GM18519 (cell line): ENCODE data around the gene RGL4.
A peak's percentile ranks its signal among the peaks of the same experiment; 100 is the strongest.

Experiments used
- ATAC-seq: cut with Tn5 transposase; IDR thresholded peaks from one replicate; pipeline ENCODE4 v1.9.1; 2021; ENCODE audit warnings: mild to moderate bottlenecking, moderate library complexity; ENCODE audit not compliant: unreplicated experiment, low FRiP score

RGL4 gene

DNA sequence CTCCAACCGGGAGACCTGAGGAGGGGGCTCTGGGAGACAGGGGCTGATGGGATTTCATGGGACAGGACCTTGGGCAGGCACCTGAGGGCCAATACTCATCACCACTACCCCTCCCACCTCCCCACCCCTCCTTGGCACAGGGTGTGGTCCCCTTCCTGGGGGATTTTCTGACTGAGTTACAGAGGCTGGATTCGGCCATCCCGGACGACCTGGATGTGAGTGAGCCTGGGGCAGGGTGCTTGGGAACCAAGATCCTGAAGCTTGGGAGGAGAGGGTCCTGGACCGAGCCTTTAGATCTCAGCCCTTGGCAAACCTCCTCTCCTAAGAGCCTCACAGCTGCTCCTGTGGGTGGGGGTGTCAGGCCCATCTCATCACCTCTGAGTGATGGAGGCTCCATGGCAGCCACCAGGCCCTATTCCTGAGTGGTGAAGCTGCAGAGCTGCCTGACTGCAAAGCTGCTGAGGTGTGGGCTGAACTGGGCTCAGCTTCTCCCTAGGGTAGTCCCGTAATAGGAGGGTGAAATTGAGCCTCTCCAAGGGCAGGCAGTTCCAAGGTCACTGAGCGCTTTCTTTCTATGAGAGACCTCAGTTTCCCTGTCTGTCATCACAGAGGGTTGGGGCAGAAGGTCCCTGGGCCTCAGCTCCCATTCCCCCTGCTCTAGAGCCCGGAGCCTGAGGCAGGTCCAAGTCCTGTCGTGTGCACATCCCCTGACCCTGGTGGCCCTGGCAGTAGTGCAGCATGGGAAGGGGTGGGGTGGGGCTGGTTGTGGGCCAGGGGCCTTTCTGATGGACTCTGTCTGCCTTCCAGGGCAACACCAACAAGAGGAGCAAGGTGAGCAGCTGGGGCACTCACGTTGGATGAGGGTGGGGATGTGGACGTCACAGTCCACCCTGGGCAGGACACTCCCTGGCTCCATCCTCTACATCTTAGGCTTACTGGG lies 6.5 kb downstream of the RGL4 start:
- no peak for ATAC-seq

DNA sequence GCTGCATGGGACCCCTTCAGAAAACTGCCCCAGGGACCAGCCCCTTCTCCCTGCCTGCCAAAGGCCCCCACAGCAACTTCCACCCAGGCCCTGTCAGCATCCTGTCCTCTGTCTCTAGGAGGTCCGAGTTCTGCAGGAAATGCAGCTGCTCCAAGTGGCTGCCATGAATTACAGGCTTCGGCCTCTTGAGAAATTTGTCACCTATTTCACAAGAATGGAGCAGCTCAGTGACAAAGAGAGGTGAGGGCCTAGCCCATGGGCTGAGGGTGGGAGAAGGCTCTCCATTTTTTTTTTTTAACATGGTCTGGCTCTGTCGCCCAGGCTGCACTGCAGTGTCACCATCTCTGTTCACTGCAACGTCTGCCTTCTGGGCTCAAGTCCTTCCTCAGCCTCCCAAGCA lies 7.3 kb downstream of the RGL4 start:
- ATAC-seq = no peak

DNA sequence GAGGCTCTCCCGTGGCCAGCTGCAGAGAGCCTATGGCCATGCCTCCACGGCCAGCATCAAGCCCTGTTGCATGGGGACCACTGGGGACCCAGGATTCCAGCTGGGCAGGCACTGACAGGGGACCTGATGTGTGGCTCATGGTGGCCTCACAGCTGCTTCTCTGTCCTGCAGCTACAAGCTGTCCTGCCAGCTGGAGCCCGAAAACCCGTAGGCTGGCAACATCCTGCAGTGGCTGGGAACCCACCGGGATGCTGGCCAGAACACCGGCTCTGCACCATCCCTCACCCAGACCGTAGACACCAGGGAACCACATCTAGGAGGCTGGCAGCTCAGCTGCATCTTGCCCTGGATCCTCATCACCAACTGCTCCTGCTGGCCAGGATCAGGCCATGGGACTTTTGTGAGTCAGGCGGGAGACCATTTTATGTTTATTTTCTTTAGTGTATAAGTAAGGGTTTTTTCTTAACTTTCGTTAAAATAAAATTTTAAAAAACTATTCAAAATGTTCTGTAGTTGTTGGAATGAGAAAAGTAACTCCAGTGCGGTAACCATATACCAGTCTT lies 7.9 kb downstream of the RGL4 start:
- ATAC-seq = no peak

DNA sequence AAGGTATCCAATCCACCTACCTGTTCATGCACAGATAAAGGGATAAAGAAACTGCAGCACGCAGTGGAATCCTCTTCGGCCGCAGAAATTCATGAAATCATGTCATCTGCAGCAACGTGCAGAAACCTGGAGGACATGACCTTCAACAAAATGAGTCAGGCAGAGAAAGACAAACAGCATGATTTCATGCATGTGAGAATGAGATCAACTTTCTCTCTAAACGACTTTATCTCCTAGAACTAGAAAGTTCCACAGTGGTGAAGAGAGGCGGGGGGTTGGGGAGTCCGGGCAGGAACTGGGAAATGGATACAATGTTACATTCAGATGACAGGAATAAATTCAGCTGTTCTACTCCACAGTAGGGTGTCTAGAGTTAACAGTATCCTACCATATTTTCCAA lies 9.9 kb downstream of the RGL4 start:
- ATAC-seq = no peak

DNA sequence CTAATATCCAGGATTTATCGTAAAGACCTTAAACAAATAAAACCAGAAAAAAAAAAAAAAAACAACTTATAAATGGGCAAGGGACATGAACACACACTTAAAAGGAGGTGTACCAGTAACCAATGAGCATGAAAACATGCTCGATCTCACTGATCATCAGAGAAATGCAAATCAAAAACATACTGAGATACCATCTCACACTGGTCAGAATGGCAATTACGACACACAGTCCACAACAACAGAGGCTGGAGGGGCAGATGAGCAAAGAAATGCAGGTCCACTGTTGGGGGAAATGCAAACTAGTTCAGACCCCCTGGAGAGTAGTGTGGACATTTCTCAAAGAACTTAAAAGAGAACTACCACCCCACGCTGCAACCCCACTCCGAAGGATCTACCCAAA lies 13.2 kb downstream of the RGL4 start:
- ATAC-seq = no peak

DNA sequence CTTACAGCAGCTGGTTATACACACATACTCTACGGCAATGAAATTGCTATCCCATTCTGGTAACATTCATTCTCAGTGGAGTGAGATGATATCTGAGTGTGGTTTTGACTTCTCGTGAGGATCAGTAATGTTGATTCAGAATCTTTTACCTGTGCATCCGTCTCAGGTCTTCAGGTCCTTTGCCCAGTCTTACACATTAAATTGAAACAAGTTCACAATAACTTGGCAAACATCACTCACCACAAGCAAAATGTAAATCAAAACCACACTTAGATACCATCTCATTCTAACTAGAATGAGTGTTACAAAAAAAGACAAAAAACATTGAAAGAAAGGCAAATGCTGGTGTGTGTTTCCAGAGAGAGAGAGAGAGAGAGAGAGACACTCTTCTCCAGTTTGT lies 14.0 kb downstream of the RGL4 start:
- ATAC-seq = no peak

DNA sequence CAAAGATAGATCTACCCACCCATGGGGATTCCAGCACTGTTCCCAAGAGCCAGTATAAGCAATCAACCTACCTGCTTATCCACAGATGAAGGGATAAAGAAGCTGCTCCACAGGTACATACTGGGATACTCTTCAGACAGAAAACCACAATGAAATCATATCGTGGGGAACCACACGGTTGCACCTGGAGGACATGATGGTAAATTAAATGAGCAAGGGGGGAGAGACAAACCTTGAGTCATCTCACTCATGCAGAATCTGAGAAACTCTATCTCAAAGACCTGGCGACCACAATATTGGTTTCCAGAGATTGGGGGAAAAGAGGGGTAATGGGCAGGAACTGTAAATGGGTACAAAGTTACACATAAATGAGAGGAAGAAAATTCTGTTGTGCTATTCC lies 14.5 kb downstream of the RGL4 start:
- no peak for ATAC-seq

DNA sequence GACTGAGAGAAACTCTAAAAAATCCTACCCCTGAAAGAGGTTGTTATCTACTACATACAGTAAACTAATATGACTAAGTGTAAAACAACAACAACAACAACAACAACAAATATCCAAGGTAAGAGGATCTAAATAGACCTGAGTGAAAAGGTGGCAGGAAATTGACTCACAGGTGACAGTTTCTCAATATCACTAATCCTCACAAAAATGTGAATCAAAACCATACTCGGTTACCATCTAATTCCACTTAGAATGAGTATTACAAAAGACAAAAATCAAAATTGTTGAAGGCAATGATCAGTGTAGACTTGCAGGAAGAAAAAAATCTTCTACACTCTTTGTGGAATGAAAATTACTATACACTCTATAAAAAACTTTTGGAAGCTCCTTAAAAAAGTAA lies 17.5 kb downstream of the RGL4 start:
- no peak for ATAC-seq

DNA sequence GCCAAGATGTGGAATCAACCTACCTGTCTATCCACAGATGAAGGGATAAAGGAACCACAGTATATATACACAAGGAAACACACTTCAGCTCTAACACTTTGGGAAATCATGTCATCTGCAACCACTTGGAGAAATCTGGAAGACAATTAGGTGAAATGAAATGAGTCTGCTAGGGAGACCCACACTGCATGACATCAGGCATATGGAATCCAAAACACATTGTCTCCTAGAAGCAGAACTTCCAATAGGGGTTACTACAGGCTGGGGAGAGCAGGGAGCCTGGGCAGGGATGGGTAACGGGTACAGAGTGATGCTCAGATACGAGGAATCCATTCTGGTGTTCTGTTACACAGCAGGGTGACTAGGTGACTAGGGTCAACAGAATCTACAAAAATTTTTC lies 18.3 kb downstream of the RGL4 start:
- no peak for ATAC-seq

DNA sequence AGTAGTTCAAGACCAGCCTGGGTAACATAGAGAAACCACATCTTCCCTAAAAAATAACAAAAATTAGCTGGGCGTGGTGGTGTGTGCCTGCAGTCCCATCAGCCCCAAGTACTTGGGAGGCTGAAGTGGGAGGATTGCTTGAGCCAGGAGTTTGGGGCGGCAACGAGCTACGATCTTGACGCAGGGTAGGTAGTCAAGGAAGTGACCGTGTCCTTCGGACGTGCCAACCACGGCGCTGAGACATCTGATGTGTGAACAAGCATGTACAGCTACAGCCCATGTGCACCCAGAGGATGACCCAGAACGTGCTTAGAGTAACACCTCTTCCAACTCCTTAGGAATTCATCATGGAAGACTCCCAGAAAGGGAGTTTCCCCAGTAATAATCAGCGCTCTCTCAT lies 21.4 kb downstream of the RGL4 start:
- no peak for ATAC-seq

DNA sequence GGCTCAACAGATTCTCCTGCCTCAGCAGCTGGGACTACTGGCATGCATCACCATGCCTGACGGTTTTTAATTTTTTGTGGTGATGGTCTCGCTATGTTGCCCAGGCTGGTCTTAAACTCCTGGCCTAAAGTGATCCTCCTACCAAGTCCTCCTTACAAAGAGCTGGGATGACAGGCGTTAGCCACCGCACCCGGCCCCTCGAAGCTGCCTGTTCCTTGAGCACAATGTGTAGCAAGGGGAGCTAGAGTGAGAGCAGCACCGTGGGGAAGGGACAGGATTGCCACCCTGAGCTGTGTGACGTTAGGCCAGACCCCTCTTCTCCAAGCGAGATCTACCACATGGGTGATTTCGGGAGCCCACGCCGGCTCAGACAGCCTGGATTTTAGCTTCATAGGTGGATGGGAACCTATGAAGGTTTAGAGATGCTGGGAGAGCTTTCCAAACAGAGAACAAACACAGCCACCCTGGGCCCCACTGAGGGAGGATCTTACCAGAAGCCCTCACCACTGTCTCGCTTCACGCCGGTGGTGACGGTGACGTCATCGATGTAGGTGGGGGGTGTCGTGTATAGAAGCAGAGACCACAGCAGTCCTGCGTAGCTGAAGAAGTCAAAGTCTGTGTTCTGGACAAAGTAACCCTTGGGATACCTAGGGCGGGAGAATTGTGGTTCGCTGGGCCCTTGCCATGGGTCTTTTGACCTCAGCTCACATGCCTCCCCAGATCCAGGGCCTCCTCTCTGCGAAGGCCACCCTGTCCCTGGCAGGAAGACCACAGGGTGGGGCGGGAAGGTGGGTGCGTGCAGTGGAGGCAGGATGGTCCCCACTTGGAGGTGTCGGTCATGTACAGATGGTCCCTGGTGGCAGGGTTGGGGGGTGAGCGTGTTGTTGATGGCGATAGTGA lies 23.1 kb downstream of the RGL4 start:
- no peak for ATAC-seq

DNA sequence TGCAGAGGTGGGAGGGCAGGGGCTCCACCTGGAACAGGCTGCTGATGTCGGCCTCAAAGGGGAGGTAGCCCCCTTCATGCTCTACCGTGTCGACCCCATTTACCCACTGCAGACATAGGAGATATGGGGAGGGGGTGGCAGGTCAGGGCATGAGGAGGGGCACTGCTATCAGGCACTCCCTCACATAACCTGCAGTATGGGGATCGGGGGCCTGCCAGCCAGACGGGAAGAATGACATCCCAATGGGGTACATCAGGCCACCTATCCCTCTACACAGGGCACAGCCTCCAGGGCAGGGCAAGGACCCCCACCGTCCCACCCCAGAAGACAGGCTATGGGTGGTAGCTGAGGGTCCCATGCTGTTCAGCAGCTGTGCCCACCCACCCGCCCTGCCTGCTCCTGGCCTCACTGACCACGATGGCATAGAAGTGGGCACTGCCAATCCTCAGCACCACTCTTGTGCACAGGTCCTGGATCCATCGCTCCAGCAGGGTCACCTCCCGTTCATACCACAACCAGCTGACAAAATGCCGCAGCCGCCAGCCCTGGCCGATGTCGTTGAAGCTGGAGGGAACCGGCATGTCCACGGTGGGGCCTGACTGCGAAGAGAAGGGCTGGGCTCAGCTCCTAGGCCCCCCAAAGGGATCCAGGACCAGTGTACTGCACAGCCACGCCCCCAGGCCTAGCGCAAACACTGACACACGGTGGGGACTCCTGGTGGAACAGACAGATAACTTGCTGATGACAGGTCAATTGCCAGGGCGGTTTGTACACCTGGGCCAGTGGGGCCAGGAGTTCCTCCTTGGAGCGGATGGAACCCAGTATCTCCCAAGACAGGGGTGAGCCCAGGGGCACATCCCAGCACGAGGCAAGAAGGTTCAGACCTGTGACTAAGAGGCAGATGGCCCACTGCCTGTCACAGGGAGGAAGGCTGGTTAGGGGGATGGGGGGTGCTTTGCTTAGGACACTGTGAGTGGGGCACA lies 24.1 kb downstream of the RGL4 start:
- no peak for ATAC-seq

DNA sequence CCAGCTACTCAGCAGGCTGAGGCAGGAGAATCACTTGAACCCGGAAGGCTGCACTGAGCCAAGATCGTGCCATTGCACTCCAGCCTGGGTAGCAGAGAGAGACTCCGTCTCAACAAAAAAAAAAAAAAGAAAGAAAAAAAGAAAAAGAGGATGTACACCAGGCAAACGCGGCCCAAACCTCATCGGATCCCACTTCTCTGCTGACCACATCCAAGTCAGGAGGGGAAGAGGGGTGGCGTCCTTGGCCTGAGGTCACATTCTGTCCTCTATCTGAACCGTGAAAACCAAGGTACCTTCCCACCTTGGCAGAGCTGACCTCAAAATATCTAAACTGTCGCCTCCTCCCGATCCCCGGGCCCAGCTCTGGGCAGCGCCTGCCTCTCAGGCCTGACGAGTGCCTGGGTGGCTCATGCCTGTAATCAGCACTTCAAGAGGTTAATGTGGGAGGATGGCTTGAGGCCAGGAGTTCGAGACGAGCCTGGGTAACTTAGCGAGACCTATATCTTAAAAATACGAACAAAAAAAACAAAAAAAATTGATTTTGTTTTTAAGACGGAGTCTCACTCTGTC lies 25.1 kb downstream of the RGL4 start:
- ATAC-seq = no peak

DNA sequence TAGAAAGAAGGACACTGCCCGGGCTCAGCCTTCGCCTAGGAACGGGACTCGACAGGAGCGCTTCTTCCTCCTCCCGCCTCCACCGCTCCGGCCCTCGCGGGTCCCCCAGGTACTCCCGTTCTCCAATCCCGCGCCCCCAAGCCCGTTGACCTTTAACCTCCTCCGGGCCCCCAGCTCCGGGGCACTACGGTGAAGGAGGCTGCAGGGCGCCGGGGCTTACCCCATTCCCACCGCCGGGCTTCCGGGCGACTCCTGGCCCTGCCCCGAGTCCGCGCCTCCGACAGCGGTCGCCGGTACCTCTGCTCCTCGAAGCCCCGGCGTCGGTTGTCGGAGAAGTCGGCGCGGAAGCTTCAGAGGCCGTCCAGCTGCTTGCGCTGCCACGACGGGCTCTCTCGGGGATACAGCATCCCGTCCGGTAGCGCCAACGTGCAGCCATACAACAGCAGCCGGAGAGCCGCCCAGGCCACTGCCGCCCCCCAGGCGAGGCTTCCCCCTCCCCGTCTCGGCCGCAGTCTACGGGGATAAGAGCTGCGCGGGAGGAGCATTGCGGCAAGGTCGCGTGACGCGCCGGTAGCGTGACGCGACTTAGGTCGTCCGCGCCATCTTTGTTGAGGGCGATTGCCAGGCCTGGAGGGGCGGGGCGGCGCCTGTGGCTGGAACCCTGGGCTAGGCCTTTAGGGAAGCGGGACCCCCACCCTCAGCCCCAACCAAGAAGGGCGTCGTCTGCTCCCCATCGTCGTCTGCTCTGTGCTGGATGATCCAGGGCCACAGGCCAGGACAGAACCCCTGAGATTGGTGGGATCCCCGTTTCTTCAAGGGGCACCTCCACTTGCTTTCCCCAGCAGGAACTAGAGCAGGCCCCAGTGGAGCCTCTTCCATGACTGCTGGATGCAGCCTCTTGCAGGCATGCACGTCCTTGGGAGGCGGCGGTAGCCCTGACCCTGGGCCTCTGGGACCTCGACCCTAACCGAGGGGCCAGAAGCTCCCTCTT lies 26.3 kb downstream of the RGL4 start:
- ATAC-seq = peak; percentile 59

DNA sequence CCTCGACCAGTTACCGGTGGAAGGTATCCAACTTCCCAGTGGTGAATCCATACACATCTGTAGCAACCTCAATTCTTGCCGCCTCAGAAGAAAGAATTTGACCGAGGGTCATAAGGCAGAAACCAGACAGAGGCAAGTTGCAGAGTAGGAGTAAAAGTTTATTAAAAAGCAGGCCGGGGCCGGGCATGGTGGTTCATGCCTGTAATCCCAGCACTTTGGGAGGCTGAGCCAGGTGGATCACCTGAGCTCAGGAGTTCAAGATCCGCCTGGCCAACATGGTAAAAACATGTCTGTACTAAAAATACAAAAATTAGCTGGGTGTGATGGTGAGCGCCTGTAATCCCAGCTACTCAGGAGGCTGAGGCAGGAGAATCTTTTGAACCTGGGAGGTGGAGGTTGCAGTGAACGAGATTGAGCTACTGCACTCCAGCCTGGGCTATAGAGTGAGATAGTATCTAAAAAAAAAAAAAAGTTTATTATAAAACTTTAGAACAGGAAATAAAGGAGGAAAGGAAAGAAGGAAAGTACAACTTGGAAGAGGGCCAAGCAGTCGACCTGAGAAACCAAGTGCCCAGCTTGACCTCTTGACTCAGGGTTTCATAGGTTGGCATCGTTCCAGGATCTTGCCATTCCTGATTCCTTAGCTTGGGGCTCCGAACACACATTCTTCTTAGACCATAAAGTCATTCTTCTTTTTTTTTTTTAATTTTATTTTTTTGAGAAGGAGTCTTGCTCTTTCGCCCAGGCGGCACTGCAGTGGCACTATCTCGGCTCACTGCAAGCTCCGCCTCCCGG lies 27.8 kb downstream of the RGL4 start:
- no peak for ATAC-seq

DNA sequence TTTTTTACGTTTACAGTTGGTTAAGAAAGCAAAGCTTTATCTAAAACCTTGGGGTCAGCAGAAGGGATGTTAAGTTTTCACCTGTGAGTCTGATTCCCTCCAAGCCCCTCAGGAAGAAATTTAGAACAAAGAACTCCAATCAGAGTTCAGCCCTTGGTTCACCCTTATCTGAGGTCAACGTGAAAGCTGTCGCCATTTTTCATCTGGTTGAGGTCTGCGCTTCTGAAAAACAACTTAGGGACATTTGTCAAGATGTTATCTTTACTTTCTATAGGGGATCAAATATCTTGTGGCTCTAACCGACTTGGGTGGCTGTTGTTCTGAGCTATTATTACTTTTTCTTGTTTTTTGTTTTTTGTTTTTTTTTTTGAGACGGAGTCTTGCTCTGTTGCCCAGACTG lies 30.0 kb downstream of the RGL4 start:
- ATAC-seq = no peak

DNA sequence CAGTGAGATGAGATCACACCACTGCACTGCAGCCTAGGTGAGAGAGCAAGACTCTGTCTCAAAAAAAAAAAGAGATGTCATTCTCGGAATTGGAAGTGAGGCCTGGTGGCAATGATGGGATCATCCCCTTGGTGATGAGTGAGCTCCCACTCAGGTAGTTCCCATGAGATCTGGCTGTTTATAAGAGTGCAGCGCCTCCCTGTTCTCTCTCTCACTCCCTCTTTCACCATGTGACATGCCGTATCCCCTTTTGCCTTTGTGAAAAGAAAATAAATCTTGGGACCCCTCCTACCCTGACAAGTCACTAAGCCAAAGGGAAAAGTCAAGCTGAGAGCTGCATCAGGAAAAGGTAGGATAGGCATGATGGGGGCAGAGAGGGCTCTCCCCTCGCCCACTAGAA lies 31.3 kb downstream of the RGL4 start:
- ATAC-seq = no peak

DNA sequence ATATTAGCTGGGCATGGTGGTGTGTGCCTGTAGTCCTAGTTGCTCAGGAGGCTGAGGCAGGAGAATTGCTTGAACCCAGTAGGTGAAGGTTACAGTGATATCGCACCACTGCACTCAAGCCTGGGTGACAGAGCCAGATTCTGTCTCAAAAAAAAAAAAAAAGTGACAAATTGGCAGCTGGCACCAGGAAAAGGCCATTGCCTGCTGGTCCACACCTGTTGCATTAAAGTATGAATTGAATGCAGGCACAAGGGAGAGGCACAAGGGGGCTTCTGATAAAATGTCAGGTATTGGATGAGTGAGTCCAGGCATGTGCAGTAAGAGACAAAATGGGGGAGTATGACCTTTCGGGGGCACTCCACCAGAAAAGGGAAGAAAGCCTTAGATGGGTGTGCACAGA lies 31.9 kb downstream of the RGL4 start:
- no peak for ATAC-seq
